ENCODE data around the gene PPP2R2B.

Gene PPP2R2B

GRCh38 chr5:146778795-146779194 lies 99.8 kb downstream of the PPP2R2B start (continued):
- TF ChIP-seq PATZ1 (CRISPR knock-in tag; IDR thresholded peaks at IDR 0.05; ENCODE audit: borderline replicate concordance) (no peak), CSRNP3 (CRISPR knock-in tag; IDR thresholded peaks at IDR 0.05) (no peak), ZFP3 (CRISPR knock-in tag; IDR thresholded peaks at IDR 0.05) (no peak), TOX (CRISPR knock-in tag; IDR thresholded peaks at IDR 0.05; ENCODE audit: borderline replicate concordance) (no peak), ARNTL (CRISPR knock-in tag; IDR thresholded peaks at IDR 0.05; ENCODE audit: borderline replicate concordance, low read depth) (no peak), ZNF565 (CRISPR knock-in tag; conservative IDR thresholded peaks at IDR 0.05; ENCODE audit: low read depth) (no peak), CSDC2 (CRISPR knock-in tag; IDR thresholded peaks at IDR 0.05) (no peak), ESRRG (CRISPR knock-in tag; IDR thresholded peaks at IDR 0.05) (no peak)

GRCh38 chr5:146778261-146778660 lies 100.3 kb downstream of the PPP2R2B start:
- ATAC-seq, result no peak

GRCh38 chr5:146772881-146773466 lies 105.6 kb downstream of the PPP2R2B start:
- no peak for ATAC-seq
- TF ChIP-seq ZNF70 (CRISPR knock-in tag; IDR thresholded peaks at IDR 0.05), result no peak
- TF ChIP-seq CSDC2 (CRISPR knock-in tag; IDR thresholded peaks at IDR 0.05), result peak; percentile 70; the same call in 1 of the 2 replicates
- no peak for TF ChIP-seq TSHZ2 (CRISPR knock-in tag; IDR thresholded peaks at IDR 0.05)
- no peak for TF ChIP-seq ARNTL (CRISPR knock-in tag; IDR thresholded peaks at IDR 0.05; ENCODE audit: borderline replicate concordance, low read depth)
- TF ChIP-seq CSRNP3 (CRISPR knock-in tag; IDR thresholded peaks at IDR 0.05), result peak; percentile 35; the same call in 1 of the 2 replicates
- TF ChIP-seq ZFP3 (CRISPR knock-in tag; IDR thresholded peaks at IDR 0.05), result no peak
- TF ChIP-seq RARB (CRISPR knock-in tag; IDR thresholded peaks at IDR 0.05), result no peak
- TF ChIP-seq ZNF565 (CRISPR knock-in tag; conservative IDR thresholded peaks at IDR 0.05; ENCODE audit: low read depth), result no peak
- no peak for TF ChIP-seq ZC3H10 (CRISPR knock-in tag; IDR thresholded peaks at IDR 0.05)
- TF ChIP-seq ESRRG (CRISPR knock-in tag; IDR thresholded peaks at IDR 0.05), result no peak
- TF ChIP-seq PATZ1 (CRISPR knock-in tag; IDR thresholded peaks at IDR 0.05; ENCODE audit: borderline replicate concordance), result no peak
- TF ChIP-seq OSR1 (CRISPR knock-in tag; IDR thresholded peaks at IDR 0.05), result no peak
- TF ChIP-seq PPARA (CRISPR knock-in tag; IDR thresholded peaks at IDR 0.05; ENCODE audit: borderline replicate concordance), result no peak
- TF ChIP-seq ISL1 (CRISPR knock-in tag; IDR thresholded peaks at IDR 0.05), result peak; percentile 81
- TF ChIP-seq BACH2 (CRISPR knock-in tag; IDR thresholded peaks at IDR 0.05; ENCODE audit: borderline replicate concordance), result no peak
- TF ChIP-seq ZNF8 (CRISPR knock-in tag; IDR thresholded peaks at IDR 0.05), result no peak
- TF ChIP-seq POU6F1 (CRISPR knock-in tag; IDR thresholded peaks at IDR 0.05; ENCODE audit: borderline replicate concordance, low read depth), result no peak
- peak; percentile 79; the same call in 1 of the 2 replicates for TF ChIP-seq GLIS3 (CRISPR knock-in tag; IDR thresholded peaks at IDR 0.05)
- TF ChIP-seq SNAI2 (CRISPR knock-in tag; IDR thresholded peaks at IDR 0.05), result no peak
- no peak for TF ChIP-seq ZFP30 (CRISPR knock-in tag; IDR thresholded peaks at IDR 0.05)
- TF ChIP-seq TCF4 (CRISPR knock-in tag; IDR thresholded peaks at IDR 0.05; ENCODE audit: borderline replicate concordance), result no peak
- TF ChIP-seq CREB5 (CRISPR knock-in tag; IDR thresholded peaks at IDR 0.05; ENCODE audit: low read depth), result no peak
- TF ChIP-seq TOX (CRISPR knock-in tag; IDR thresholded peaks at IDR 0.05; ENCODE audit: borderline replicate concordance), result no peak

More at GRCh38 chr5:146778261-146778660, 100.3 kb downstream of the PPP2R2B start:
- TF ChIP-seq GLIS3 (CRISPR knock-in tag; IDR thresholded peaks at IDR 0.05) (no peak), ZFP30 (CRISPR knock-in tag; IDR thresholded peaks at IDR 0.05) (no peak), ZC3H10 (CRISPR knock-in tag; IDR thresholded peaks at IDR 0.05) (no peak), PPARA (CRISPR knock-in tag; IDR thresholded peaks at IDR 0.05; ENCODE audit: borderline replicate concordance) (no peak), OSR1 (CRISPR knock-in tag; IDR thresholded peaks at IDR 0.05) (no peak), RARB (CRISPR knock-in tag; IDR thresholded peaks at IDR 0.05) (no peak), ARNTL (CRISPR knock-in tag; IDR thresholded peaks at IDR 0.05; ENCODE audit: borderline replicate concordance, low read depth) (no peak), ZFP3 (CRISPR knock-in tag; IDR thresholded peaks at IDR 0.05) (no peak), CSDC2 (CRISPR knock-in tag; IDR thresholded peaks at IDR 0.05) (no peak)

Measured in SK-N-SH treated with all-trans-retinoic acid at 6 μM for 48 hours (cell line).